ENCODE results near the gene TSPY3. TPM values are rescaled to one million over a fixed set of nuclear protein-coding genes. Genes with fewer than 3 reads are reported as not detected.
"Not testable (repeated sequence)": the region's sequence is repeated elsewhere in the genome, so short reads cannot be mapped to it uniquely, and the experiment has no call there.

TSPY3 gene
- total RNA-seq = not detected in 2 replicates

GRCh38 chrY:9398121-9398520 is at the start of gene TSPY3:
TSS of gene TSPY3 (plus strand) at chrY:9398421. CDS start at chrY:9398467, 46 bp downstream.
- not testable (repeated sequence) for H3K4me3 ChIP-seq (ENCODE audit: low read depth, low read length); DNase-seq (ENCODE audit: low read depth)

GRCh38 chrY:9357497-9357896 is 40.7 kb upstream of the TSPY3 start, which contains the start of gene TSPY8:
TSS of gene TSPY8 (plus strand) at chrY:9357797. CDS start at chrY:9357843, 46 bp downstream.
- not testable (repeated sequence) for DNase-seq (ENCODE audit: low read depth); H3K4me3 ChIP-seq (ENCODE audit: low read depth, low read length)

- not testable (repeated sequence) for H3K4me3 ChIP-seq (ENCODE audit: low read depth, low read length); DNase-seq (ENCODE audit: low read depth)
Measured at GRCh38 chrY:9396527-9396926, 1.7 kb upstream of the TSPY3 start.

Other genes with a start within 250 kb of the TSPY3 start
- not detected in 2 replicates for gene TSPY4, start 61.0 kb upstream of the TSPY3 start, total RNA-seq
- gene TSPY8, start 40.6 kb upstream of the TSPY3 start, total RNA-seq = not detected in 2 replicates
- not detected in 2 replicates for gene TSPY1, start 68.5 kb downstream of the TSPY3 start, total RNA-seq
- not detected in 2 replicates for gene TSPY9, start 88.8 kb downstream of the TSPY3 start, total RNA-seq
- not detected in 2 replicates for gene TSPY10, start 129.5 kb downstream of the TSPY3 start, total RNA-seq